Ramos (cell line): ENCODE measurements around the gene NLRC5.

Source experiments
- in situ Hi-C: fragments of 300-500 bp; cut with MboI; formaldehyde crosslinking; loops from one replicate; pipeline ENCODE4 v1.14.3; 2022; ENCODE audit warnings: low sequenced_read_pairs; ENCODE audit not compliant: unreplicated experiment

The NLRC5 gene

GRCh38 chr16:56956756-56957155 is 32.6 kb upstream of the NLRC5 start:
- in situ Hi-C loops = no loop called here

GRCh38 chr16:56960681-56961281 is 28.6 kb upstream of the NLRC5 start:
- in situ Hi-C loops = loop anchor here (10.0 kb wide), 1 partner anchor 204 kb away; no protein-coding TSS in a partner anchor

GRCh38 chr16:56961386-56961785 is 28.0 kb upstream of the NLRC5 start:
- in situ Hi-C loops = loop anchor here (10.0 kb wide), 1 partner anchor 203 kb away; no protein-coding TSS in a partner anchor

- in situ Hi-C loops = loop anchor here (10.0 kb wide), 1 partner anchor 203 kb away; no protein-coding TSS in a partner anchor
Measured at GRCh38 chr16:56961851-56962281, 27.5 kb upstream of the NLRC5 start, which contains the start of gene CETP. Gene CETP, plus strand, starts transcription at chr16:56961950. Its CDS starts 30 bp downstream, at chr16:56961980.

GRCh38 chr16:56964243-56965148 is 24.9 kb upstream of the NLRC5 start:
- in situ Hi-C loops = loop anchor here (10.0 kb wide), 1 partner anchor 200 kb away; no protein-coding TSS in a partner anchor

- in situ Hi-C loops = loop anchor here (10.0 kb wide), 1 partner anchor 199 kb away; no protein-coding TSS in a partner anchor
Measured at GRCh38 chr16:56965149-56966092, 23.9 kb upstream of the NLRC5 start.

- in situ Hi-C loops = loop anchor here (10.0 kb wide), 1 partner anchor 199 kb away; no protein-coding TSS in a partner anchor
Measured at GRCh38 chr16:56966093-56966475, 23.3 kb upstream of the NLRC5 start.

- in situ Hi-C loops = loop anchor here (10.0 kb wide), 1 partner anchor 197 kb away; no protein-coding TSS in a partner anchor
Measured at GRCh38 chr16:56967733-56968132, 21.6 kb upstream of the NLRC5 start.

- in situ Hi-C loops = loop anchor here (5.0 to 10.0 kb wide), 2 partner anchors 73 to 195 kb away; no protein-coding TSS in a partner anchor
Measured at GRCh38 chr16:56969769-56970168, 19.6 kb upstream of the NLRC5 start.

GRCh38 chr16:56970934-56971767 is 18.2 kb upstream of the NLRC5 start:
- in situ Hi-C loops = loop anchor here (5.0 kb wide), 1 partner anchor 71 kb away; no protein-coding TSS in a partner anchor

GRCh38 chr16:56971768-56972043 is 17.7 kb upstream of the NLRC5 start:
- in situ Hi-C loops = loop anchor here (5.0 kb wide), 1 partner anchor 71 kb away; no protein-coding TSS in a partner anchor

GRCh38 chr16:56972403-56973293 is 16.7 kb upstream of the NLRC5 start:
- in situ Hi-C loops = loop anchor here (5.0 kb wide), 1 partner anchor 70 kb away; no protein-coding TSS in a partner anchor

GRCh38 chr16:56973294-56973689 is 16.1 kb upstream of the NLRC5 start:
- in situ Hi-C loops = loop anchor here (5.0 kb wide), 1 partner anchor 69 kb away; no protein-coding TSS in a partner anchor

GRCh38 chr16:56973899-56974298 is 15.5 kb upstream of the NLRC5 start:
- in situ Hi-C loops = loop anchor here (5.0 kb wide), 1 partner anchor 68 kb away; no protein-coding TSS in a partner anchor

GRCh38 chr16:56974549-56975300 is 14.6 kb upstream of the NLRC5 start:
- in situ Hi-C loops = loop anchor here (5.0 kb wide), 1 partner anchor 68 kb away; no protein-coding TSS in a partner anchor

GRCh38 chr16:56975714-56976113 is 13.6 kb upstream of the NLRC5 start:
- in situ Hi-C loops = no loop called here

- in situ Hi-C loops = no loop called here
Measured at GRCh38 chr16:56977216-56977615, 12.1 kb upstream of the NLRC5 start.
